ENCODE data around the gene BACH2. TPM values are rescaled to one million over a fixed set of nuclear protein-coding genes. Genes with fewer than 3 reads are reported as not detected.

The BACH2 gene
- total RNA-seq, 1 donor from 2014 or later: 3.9 TPM

- Histone ChIP-seq H3K4me3 (no peak overlapping the region), H2AFZ (replicated peaks) (no peak overlapping the region), H3K27ac (no peak overlapping the region), H3F3A (ENCODE audit: low read depth) (no peaks in the 10 kb centered on the region), H3K4me1 (no peaks in the 10 kb centered on the region), H3K9ac (no peak overlapping the region), H4K20me1 (ENCODE audit: low read depth) (no peaks in the 10 kb centered on the region), H3K36me3 (no peaks in the 10 kb centered on the region), H3K79me2 (ENCODE audit: low read depth) (no peaks in the 10 kb centered on the region), H3K4me2 (no peak overlapping the region), H3K9me3 (ENCODE audit: low read depth) (no peaks in the 10 kb centered on the region), H3K27me3 (no peaks in the 10 kb centered on the region)
- Mint-ChIP-seq H3K36me3 (peaks cover 2% of the 10 kb centered on the region), H3K27me3 (ENCODE audit: insufficient read depth, low read depth) (no peaks in the 10 kb centered on the region), H3K4me3 (no peak overlapping the region), H3K4me1 (peaks cover 12% of the 10 kb centered on the region), H3K9me3 (peaks cover 3% of the 10 kb centered on the region), H3K27ac (no peak overlapping the region)
- DNase-seq (ENCODE audit: low spot score): peak; percentile 12
- TF ChIP-seq EZH2phosphoT487 (IDR thresholded peaks at IDR 0.05): no peak
- no peak for TF ChIP-seq EZH2 (IDR thresholded peaks at IDR 0.05)
- TF ChIP-seq CTCF (IDR thresholded peaks at IDR 0.05): no peak
Observed at GRCh38 chr6:90241229-90241880, 55.3 kb downstream of the BACH2 start.

- no peak overlapping the region for H2AFZ ChIP-seq (replicated peaks)
- no peak overlapping the region for H3K4me3 ChIP-seq
- no peaks in the 10 kb centered on the region for H3K36me3 ChIP-seq
- H3K9ac ChIP-seq: no peak overlapping the region
- Mint-ChIP-seq H3K4me1 (peaks cover 12% of the 10 kb centered on the region), H3K9me3 (no peaks in the 10 kb centered on the region), H3K4me3 (no peak overlapping the region), H3K36me3 (peaks cover 2% of the 10 kb centered on the region), H3K27me3 (ENCODE audit: insufficient read depth, low read depth) (no peaks in the 10 kb centered on the region), H3K27ac (no peak overlapping the region)
- no peaks in the 10 kb centered on the region for H3K4me1 ChIP-seq
- H3F3A ChIP-seq (ENCODE audit: low read depth): no peaks in the 10 kb centered on the region
- H3K79me2 ChIP-seq (ENCODE audit: low read depth): no peaks in the 10 kb centered on the region
- no peaks in the 10 kb centered on the region for H4K20me1 ChIP-seq (ENCODE audit: low read depth)
- TF ChIP-seq CTCF (IDR thresholded peaks at IDR 0.05) (no peak), EZH2phosphoT487 (IDR thresholded peaks at IDR 0.05) (no peak), EZH2 (IDR thresholded peaks at IDR 0.05) (no peak)
- H3K27ac ChIP-seq: no peak overlapping the region
- H3K4me2 ChIP-seq: no peak overlapping the region
- H3K27me3 ChIP-seq: no peaks in the 10 kb centered on the region
- DNase-seq (ENCODE audit: low spot score): no peak
- no peaks in the 10 kb centered on the region for H3K9me3 ChIP-seq (ENCODE audit: low read depth)
Observed at GRCh38 chr6:90238496-90239266, 58.0 kb downstream of the BACH2 start.

- no peak for DNase-seq (ENCODE audit: low spot score)
- Mint-ChIP-seq H3K27me3 (ENCODE audit: insufficient read depth, low read depth) (no peaks in the 10 kb centered on the region), H3K4me1 (peaks cover 12% of the 10 kb centered on the region), H3K4me3 (no peak overlapping the region), H3K27ac (no peak overlapping the region), H3K9me3 (no peaks in the 10 kb centered on the region), H3K36me3 (peaks cover 2% of the 10 kb centered on the region)
- H3K36me3 ChIP-seq: no peaks in the 10 kb centered on the region
- H2AFZ ChIP-seq (replicated peaks): no peak overlapping the region
- no peaks in the 10 kb centered on the region for H3F3A ChIP-seq (ENCODE audit: low read depth)
- no peaks in the 10 kb centered on the region for H3K4me1 ChIP-seq
- no peaks in the 10 kb centered on the region for H3K9me3 ChIP-seq (ENCODE audit: low read depth)
- H3K4me3 ChIP-seq: no peak overlapping the region
- no peaks in the 10 kb centered on the region for H3K79me2 ChIP-seq (ENCODE audit: low read depth)
- H3K27ac ChIP-seq: no peak overlapping the region
- H3K4me2 ChIP-seq: no peak overlapping the region
- no peak overlapping the region for H3K9ac ChIP-seq
- H3K27me3 ChIP-seq: no peaks in the 10 kb centered on the region
- TF ChIP-seq EZH2phosphoT487 (IDR thresholded peaks at IDR 0.05) (no peak), CTCF (IDR thresholded peaks at IDR 0.05) (no peak), EZH2 (IDR thresholded peaks at IDR 0.05) (no peak)
- no peaks in the 10 kb centered on the region for H4K20me1 ChIP-seq (ENCODE audit: low read depth)
Observed at GRCh38 chr6:90237350-90237990, 59.2 kb downstream of the BACH2 start.

Measured in neural progenitor cell (in vitro differentiated cells).